Globus pallidus (tissue), 1 donor: ENCODE measurements around the gene ACOXL.
"Not testable (repeated sequence)": the region's sequence is repeated elsewhere in the genome, so short reads cannot be mapped to it uniquely, and the experiment has no call there.

Experiments used
- DNase-seq: peaks from one replicate; pipeline ENCODE4 v3.0.0-alpha.2; 2015; ENCODE audit warnings: low spot score

The ACOXL gene

DNA sequence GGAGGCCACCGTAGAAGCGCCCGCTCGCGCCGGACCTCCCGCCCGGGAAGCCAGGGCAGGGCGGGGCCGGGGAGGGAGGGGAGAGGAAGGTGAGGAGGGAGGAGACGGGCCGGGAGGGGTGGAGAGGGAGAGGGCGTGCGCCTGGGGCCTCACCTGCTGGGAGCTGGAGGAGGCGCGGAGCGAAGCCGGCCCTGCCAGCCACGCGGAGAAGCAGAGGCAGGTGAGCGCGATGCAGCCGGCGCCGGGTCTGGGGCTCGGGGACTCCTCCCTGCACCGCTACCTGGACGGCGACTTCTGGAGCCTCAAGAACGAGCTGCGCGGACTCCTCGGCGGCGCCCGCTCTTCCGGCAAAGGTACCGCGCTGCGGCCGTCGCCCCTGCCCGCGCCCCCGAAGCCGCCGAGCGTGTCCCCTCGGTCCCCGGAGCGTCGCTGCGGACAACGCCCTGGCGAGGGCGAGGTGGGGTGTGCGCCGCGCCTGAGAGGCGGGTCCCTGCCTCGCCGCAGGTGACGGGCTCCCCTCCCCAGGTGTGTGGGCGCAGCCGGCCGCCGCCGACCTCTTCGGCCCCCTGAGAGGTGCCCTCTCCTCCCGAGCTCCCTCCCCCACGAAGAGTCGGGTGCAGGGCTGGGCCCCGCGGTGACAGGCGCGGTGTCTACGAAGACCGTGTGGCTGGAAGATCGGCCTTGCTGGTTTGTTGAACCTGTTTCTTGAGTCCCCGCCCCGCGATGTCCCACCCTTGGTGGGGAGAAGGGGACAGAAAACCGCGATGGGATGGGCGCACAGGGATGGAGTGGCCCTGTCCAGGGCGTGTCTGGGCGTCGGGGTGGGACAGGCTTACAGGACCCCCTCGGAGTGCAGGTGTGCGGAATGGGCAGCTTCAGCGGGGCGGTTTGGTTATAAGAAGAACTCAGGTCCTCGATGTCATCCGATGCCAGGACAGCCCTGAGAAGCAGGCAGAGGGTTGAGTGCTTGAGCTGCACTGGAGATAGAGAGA is at the start of gene ACOXL:
Gene ACOXL (plus strand): TSS at position 152 of the 992 bp plus-strand sequence. CDS start 35,817 bp downstream, outside the sequence.
- DNase-seq: no peak

DNA sequence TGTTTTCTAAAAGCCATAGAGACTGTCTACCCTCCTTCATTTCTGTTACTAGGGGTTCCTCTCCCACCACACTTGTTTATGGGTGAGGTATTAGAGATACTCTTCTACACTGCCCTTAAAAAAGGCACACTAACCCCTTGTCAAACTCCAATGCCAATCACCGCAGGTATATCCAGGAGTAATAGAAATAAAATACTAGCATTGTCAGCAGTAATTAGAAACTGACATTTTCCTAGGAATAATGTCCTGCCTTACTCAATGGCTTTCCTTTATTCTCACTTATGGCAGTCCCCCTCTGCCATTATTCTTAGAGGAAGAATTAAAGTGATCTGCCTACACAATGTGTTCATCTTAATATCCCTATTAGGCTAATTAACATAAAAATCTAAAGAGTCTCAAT is 49.5 kb upstream of the ACOXL start:
- DNase-seq: no peak

DNA sequence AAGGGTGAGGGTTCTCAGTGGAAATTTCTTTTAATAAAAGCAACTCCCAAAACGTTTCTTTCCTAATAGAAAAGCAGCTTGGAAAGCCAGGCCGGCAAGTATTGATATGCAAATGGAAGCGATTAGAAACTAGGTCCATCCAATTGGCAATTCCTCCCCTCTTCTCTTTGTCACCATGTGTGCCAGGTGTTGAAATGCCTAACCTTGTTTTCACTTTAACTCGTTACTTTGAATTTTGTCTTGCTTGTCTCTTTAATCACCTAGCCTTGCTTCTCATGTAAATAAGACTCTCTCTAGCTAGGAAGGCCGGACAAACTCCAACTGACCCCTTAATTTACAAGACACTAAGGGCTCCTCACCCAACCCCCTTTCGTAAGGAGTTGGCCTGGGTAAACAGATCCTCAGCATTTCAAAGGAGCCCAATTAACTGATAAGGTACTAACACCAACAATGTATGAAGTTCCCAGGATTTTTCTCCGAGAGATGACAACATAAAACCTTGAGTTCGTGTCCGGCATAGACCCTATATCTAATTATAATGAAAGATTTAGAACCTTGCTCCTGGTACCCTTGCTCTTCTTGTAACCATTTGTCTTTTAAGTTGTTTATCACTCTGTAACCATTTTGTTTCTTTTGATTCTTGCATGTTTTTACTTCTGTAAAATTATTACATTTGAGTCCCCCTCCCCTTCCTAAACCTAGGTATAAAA is 44.4 kb upstream of the ACOXL start:
- DNase-seq: not testable (repeated sequence)

DNA sequence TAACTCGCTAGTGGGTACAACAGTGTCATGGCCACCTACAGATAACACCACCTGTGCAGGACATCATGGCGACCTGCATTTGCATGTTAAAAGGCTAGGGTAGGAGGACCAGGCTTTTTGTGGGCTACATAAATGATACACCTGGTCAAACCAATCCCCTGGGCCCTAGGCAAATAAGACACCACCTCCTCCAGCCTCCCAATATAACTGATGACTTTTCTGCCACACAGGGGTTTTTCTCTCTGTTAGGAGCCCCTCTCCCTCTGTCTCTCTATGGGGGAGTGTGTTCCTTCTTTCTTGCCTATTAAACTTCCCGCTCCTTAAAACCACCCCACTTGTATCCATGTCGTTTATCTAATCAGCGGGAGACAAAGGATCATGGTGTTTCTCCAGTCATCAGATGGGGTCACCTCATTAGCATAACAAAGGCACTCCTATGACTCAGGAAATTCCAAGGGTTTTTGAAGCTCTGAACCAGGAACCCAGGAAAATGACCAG is 43.7 kb upstream of the ACOXL start:
- DNase-seq: no peak

DNA sequence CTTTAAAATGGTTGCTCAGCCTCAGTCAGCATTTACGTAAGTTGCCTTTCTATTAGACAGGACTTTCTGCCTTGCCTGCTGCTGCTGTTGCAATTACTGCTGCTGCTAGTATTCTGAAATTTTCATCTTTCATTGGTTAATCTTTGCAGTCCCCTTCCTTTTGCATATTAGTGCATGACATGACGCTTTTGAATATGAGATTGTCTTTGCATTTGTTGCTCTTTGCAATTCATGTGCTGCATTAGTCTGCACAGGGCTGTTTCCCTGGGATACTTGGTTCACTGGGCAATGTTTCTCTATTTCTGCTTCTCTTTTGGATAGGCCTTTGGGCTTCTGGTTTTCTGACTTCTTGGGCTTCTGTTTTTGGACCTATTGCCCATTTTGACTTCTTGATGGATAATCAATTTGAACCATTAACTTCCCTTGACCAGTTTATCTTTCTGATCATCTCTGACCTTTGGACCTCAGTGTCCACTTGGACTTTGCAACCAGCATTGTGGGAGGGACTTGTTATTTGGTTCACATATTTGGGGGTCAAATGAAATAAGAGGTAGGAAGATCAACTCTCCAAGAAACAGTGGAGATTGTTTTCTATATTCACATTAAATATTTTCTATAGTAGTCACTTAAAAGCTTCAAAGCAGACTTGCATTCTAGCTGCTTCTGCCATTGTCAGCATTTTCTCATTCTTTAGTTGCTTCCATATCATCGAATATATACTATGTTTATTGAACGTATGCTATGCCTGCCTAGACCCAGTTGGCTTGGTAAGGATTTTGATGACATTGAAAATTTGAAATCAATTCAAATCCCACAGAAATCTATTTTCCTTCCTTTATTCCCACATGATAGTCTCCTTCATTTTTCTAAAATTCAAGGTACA is 42.0 kb upstream of the ACOXL start:
- no peak for DNase-seq

DNA sequence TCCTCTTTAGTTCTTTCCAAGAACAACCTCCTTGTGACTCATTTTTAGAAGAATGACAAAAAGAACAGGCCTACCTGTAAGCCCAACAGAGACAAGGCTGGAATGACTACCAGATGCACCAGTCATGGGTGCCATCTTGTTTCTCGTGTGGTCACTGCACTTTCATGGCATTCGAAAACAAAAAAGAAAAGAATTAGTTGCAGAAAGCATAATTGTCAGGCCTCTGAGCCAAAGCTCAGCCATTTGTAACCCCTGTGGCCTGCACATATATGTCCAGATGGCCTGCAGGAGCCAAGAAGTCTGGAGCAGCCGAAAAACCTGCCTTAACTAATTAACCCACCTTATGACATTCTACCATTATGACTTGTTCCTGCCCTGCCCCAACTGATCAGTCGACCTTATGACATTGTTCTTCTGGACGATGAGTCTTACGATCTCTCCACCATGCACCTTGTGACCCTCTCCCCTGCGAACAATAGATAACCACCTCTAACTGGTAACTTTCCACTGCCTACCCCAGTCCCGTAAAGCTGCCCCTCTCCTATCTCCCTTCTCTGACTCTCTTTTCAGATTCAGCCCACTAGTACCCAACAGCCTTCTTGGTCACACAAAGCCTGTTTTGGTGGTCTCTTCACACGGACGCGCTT is 40.6 kb upstream of the ACOXL start:
- DNase-seq: no peak

DNA sequence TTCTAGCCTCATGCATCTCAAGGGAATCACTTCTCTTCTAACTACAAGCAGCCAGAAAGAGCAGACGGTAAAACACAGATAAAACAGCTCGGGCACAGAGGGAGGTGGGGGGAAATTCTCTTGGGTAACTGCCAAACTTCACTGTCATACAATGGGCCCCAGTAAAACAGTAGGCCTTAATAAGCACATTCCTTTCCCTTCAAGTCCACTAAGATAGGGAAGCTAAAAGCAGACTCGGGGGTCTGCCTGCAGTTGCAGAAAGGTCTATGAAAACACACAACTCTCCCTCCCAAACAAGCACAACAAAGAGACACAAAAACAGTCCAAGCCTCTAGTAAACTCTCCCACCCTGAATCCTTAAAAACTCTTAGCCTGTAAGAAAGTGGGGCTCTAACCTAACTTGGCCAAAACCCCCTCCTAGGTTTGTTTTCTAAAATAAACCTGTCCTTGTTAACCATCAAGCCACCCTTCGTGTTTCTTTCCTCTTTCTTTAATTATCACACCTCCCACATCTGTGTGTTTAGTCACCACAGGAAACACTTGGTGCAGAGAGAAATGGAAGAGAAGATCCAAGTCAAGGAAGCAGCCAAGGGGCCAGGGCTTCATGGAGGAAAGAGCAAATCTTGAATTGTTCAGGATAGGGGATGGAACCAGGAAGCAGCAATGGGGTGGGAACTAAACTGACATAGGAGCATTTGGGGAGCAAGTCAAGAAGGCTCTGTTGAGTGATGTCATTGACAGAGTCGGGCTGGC is 37.1 kb upstream of the ACOXL start:
- DNase-seq: not testable (repeated sequence)

DNA sequence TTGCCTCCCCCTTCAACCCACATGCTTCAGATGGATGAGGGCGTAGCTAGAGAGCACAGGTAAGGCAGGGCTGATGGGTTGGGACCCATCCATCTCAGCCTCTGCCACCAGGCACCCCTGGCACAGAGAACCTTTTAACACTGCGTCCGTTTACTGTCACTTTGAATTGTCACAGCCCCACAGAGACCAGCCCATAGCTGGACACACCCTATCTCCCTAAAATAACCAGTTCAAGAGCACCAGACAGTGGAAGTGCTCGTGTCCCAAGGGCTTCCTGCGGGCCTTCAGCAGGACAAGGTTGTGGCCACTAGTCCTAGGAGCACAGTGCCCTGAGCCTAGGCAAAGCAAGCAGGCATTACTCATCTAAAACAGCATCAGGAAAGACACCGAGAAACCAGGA is 34.1 kb upstream of the ACOXL start:
- DNase-seq: not testable (repeated sequence)

DNA sequence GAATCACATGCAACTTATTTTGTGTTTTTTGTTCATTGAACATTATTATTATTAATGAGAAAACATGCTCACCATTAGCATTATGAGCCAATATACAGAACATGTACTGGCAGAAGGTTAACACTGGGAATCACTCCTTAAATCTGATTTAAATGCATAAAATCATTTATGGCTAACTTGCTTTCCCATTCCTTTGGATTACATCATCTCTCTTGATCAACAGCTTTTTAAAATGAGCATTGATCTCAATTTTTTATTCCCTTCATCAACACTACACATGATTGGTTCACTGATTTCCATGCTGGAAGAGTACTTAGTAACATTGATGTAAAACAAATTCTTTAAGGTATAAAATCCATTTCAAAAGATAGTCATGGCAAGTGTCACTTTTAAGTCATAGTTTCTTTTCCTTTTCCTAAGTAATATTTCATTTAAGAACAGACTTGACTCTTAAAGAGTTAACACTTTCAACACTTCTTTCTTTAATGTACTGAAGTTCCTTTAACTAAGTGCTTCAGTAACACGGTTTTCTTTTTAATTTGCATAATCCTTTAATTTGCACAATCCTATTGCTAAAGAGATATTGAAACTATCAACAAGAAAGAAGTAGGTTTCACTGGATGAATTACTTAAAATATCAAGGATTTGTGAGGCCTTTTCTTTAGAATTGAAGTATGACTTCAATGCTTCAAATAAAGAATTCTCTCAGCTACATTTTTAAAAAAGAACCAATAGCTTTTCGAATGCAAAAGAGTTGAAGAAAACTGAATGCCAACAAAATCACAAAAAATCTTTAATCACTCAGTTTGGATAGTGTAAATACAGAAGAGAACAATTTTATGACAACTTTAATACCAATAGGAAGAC is 29.6 kb upstream of the ACOXL start:
- no peak for DNase-seq

DNA sequence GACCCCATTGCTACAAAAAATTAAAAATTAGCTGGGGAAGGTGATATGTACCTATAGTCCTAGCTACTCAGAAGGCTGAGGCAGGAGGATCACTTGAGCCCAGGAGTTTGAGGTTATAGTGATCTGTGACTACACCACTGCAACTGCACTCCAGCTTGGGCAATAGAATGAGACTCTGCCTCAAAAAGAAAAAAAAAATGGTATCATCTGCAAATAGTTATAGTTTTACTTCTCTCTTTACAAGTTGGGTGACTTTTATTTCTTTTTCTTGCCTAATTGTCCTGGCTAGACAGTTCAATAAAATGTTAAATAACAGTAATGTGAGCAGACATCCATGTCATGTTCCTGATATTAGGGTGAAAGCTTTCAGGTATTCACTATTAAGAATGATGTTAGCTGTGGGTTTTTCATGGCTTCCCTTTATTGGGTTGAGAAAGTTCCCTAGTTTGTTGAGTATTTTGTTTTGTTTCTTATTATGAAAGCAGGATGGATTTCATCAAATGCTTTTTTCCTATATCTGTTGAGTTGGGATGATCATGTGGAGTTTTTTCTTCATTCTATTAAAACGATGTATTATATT is 24.9 kb upstream of the ACOXL start:
- DNase-seq: no peak

DNA sequence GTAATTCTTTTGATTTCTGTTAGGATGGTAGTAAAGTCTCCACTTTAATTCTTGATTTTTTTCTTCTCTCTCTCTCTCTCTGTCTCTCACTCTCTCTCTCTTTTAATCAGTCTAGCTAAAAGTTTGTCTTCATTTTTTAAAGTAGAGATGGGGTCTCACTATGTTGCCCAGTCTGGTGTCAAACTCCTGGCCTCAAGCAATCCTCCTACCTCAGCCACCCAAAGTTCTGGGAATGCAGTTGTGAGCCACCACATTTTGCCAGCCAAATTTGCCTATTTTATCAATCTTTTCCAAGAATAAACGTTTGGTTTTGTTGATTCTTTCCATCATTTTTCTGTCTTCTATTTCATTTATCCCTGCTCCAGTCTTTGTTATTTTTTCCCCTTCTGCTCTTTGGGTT is 23.9 kb upstream of the ACOXL start:
- no peak for DNase-seq

DNA sequence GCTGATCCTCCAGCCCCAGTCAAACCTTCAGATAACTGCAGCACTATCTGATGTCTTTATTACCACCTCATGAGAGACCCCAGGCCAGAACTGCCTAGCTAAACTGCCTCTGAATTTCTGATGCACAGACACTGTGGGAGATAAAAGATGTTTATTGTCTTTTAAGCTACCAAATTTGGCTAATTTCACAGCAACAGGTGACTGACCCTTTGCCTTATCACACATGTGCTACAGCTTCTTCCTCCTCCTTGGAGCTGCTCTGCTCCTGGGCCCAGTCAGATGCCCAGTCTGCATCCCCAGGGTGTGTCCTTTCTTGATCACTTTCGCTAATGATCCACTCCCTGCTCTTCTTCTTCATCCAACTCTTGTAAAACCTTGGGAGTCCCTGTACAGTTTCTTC is 19.6 kb upstream of the ACOXL start:
- DNase-seq: no peak

DNA sequence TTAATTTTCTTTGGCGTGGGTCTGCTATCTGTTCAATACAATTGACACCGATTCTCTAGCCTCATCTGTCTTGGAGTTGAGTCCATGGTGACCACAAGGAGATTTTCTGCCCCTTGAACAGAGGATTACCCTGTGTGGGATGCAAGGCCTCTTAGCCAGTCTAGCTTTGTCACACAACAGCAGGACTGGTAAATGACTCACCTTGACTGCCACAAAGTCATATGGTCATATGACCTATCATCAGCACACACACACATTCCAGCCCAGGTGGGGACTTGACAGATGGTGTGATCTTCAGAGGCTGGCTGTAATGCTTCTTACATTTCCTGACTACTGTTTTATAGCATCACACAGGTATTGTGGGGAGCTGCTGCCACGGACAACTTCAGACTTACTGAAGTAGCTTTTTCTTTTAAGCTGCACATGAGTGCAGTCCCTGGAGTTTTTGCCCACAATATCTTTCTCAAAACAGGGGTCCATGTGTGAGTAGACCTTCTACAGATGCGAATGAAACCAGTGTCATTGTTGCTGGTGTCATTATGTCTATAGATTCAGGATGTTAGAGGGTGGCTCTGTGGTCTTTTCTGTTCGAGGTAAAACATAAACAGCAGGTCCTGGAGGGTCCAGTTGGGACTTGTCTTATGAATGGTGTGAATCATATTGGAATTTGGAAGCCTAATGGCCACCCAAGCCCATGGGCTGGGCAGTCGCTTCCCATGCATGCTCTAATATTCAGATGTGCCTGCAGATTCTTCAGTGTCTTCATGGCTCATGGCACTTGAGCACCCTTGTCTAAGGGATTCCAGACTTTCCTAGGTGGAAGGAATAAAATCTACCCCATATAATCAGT is 18.6 kb upstream of the ACOXL start:
- no peak for DNase-seq

DNA sequence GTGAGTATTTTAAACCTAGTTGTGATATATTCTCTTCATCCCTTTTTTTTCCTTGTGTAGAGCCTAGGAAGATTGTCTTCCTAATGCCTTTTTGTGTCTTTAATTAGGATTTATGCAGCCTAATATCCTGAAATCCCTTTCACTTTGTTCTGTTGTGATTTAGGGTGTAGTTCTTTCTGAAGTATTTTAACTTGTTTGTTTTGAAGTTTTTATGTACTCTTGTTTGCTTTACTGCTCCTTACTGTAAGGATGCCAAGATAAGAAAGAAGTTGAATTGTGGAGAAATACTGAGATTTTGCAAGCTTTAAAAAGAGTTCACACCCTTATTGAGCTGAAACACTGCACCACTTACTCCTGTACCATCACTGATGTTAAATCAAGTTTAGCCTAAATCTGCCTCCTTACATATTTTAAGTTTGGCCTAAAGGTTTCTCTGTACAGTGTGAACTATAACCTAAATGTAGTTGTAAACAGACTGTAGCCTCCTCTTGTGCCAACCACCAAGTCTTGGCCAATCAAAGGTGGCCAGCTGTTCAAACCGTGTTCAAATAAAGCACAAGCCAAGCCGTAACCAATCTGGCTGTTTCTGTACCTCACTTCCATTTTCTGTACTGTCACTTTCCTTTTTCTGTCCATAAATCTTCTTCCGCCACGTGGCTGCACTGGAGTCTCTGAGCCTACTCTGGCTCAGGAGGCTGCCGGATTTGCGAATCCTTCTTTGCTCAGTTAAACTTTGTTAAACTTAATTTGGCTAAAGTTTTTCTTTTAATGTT is 17.7 kb upstream of the ACOXL start:
- no peak for DNase-seq

DNA sequence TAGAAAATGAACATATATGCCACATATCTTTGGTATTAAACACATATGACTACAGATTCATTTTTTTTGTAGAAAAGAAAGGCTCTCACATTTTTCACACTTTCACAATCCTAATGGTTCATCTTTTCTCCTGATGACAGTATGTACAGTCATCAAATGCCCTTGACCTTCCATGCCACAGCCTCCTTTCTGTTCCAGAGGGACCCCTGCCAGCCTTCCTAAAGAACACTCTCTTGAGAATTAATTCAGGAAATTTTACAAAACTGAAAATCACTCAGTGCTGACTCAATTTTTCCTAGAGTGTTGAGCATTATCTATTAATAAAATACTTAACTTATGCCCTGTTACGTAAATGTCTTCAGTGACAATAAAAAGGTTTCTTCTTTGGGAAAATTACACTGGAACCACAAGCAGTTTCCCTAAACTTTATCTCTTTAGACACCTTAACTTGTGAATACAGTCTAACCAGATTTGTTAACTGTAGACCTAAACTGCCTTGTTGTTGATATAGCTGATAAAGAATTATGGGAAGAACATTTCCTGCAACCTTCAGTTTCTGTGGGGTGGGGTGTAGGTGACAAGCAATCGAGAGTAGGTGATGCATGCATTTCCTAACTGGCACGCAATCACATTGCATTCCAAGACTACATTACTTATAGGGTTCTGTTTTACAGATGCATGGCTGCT is 15.3 kb upstream of the ACOXL start:
- DNase-seq: no peak

DNA sequence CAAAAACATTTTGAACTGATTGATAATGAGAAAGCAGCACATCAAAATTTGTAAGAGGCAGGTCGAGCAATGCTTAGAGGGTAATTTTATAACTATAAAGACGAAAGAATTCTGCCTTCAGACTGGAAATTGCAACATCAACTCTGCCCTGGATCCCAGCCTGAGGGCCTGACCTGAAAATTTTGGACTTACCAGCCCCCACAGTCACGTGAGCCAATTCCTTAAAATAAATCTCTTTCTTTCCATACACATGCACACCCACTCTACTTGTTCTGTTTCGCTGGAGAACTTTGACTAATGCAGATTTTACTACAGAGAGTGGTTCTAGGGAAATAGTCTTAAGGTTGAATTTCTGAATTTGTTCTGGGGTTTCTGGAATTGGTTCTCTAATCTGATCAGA is 14.6 kb upstream of the ACOXL start:
- no peak for DNase-seq

DNA sequence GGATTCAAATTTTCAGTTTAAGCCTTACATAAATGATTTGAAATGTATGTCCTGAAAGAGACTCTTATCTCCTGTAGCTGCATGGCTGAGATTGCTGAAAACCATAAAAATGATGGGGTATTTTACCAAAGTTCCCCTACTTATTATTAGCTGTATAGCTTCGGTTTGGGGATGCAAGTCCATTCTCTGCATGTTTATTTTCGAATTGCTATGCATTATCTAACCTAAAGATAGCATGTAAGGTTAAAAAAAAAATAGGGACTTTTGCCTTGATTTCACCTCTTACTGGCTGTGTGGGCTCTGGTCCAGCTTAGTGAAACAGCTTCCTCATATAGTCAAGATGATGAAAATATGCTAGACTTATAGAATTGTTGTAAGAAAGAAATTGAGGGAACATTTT is 14.0 kb upstream of the ACOXL start:
- no peak for DNase-seq
